ENCODE measurements around the gene SENP1. TPM values are rescaled to one million over a fixed set of nuclear protein-coding genes. Genes with fewer than 3 reads are reported as not detected.
A peak's percentile ranks its signal among the peaks of the same experiment; 100 is the strongest.
"Not testable (repeated sequence)": the region's sequence is repeated elsewhere in the genome, so short reads cannot be mapped to it uniquely, and the experiment has no call there.

The SENP1 gene
- 22.1 TPM for total RNA-seq

- DNase-seq: peak; percentile 93
These were observed at the start of gene SENP1 for GRCh38 chr12:48105867-48106680. Gene SENP1, minus strand, starts transcription at chr12:48106079. Its CDS starts 4,607 bp downstream, at chr12:48101472.

- DNase-seq: no peak
These were observed 45.4 kb upstream of the SENP1 start for GRCh38 chr12:48151103-48151771.

- no peak for DNase-seq
These were observed 40.1 kb upstream of the SENP1 start for GRCh38 chr12:48145981-48146380.

- DNase-seq: no peak
These were observed 38.0 kb upstream of the SENP1 start for GRCh38 chr12:48143898-48144297.

- no peak for DNase-seq
These were observed 37.2 kb upstream of the SENP1 start for GRCh38 chr12:48142818-48143674.

GRCh38 chr12:48135027-48135426 is 29.1 kb upstream of the SENP1 start:
- no peak for DNase-seq

GRCh38 chr12:48132826-48133225 is 26.9 kb upstream of the SENP1 start:
- no peak for DNase-seq

- DNase-seq: no peak
These were observed 25.6 kb upstream of the SENP1 start for GRCh38 chr12:48131517-48131916.

- DNase-seq: no peak
These were observed 23.5 kb upstream of the SENP1 start for GRCh38 chr12:48129376-48129775.

- DNase-seq: no peak
These were observed 22.9 kb upstream of the SENP1 start for GRCh38 chr12:48128800-48129199.

GRCh38 chr12:48126953-48127630 is 21.2 kb upstream of the SENP1 start:
- no peak for DNase-seq

GRCh38 chr12:48125985-48126384 is 20.1 kb upstream of the SENP1 start:
- DNase-seq: peak; percentile 81

- not testable (repeated sequence) for DNase-seq
These were observed 19.7 kb upstream of the SENP1 start for GRCh38 chr12:48125542-48125941.

GRCh38 chr12:48123169-48123568 is 17.3 kb upstream of the SENP1 start:
- DNase-seq: no peak

GRCh38 chr12:48122065-48122834 is 16.4 kb upstream of the SENP1 start:
- DNase-seq: peak; percentile 55

- no peak for DNase-seq
These were observed 15.6 kb upstream of the SENP1 start for GRCh38 chr12:48121522-48121921.

GRCh38 chr12:48119834-48120195 is 13.9 kb upstream of the SENP1 start:
- no peak for DNase-seq

- DNase-seq: peak; percentile 95
These were observed 13.4 kb upstream of the SENP1 start, which contains the start of gene PFKM for GRCh38 chr12:48119078-48119833. Gene PFKM, plus strand, starts transcription at chr12:48119364. Its CDS starts 3,411 bp downstream, at chr12:48122775.

GRCh38 chr12:48118284-48118871 is 12.5 kb upstream of the SENP1 start:
- DNase-seq: no peak

- DNase-seq: no peak
These were observed 10.1 kb upstream of the SENP1 start for GRCh38 chr12:48115957-48116356.
